Measurements from ENCODE around the gene VGLL4.

- TF ChIP-seq CTCF (IDR thresholded peaks at IDR 0.05; ENCODE audit: insufficient read depth, low read length) (no peak), POLR2AphosphoS5 (IDR thresholded peaks at IDR 0.05; ENCODE audit: low read depth) (no peak), REST (IDR thresholded peaks at IDR 0.05; ENCODE audit: insufficient replicate concordance, low read depth) (no peak)
Measured at GRCh38 chr3:11679964-11680363, 36.2 kb upstream of the VGLL4 start.

Data from HL-60 (cell line).